Endometrium (tissue), 2 donors: ENCODE results near the gene DNAH2.
A peak's percentile ranks its signal among the peaks of the same experiment; 100 is the strongest.

Experiments used
- FAIRE-seq: peaks from 2 replicates; lab custom pipeline; 2012; peaks lifted over from hg19 to GRCh38; lab: Jason Lieb, UNC
- donor health status: control.
- donor health status: control.

The DNAH2 gene

DNA sequence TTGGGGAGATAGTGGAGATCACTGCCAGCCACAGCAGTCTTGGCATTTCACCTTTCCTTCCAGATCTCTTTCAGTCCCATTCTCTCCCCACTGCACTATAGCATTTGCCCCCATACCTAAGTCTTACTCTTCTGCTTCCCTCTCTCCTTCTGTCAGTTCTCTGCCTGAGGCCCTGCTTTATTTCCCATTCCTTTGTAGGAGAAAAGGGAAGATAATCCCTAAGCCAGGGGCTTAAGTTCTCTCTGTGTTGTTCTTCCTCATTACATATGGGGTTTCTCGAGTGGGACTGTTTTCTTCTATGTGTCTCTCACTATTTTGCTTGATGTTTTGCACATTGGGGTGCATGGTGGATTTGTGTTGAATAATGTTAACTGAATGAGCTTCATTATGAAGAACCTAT lies 122.9 kb downstream of the DNAH2 start:
- no peak for FAIRE-seq

DNA sequence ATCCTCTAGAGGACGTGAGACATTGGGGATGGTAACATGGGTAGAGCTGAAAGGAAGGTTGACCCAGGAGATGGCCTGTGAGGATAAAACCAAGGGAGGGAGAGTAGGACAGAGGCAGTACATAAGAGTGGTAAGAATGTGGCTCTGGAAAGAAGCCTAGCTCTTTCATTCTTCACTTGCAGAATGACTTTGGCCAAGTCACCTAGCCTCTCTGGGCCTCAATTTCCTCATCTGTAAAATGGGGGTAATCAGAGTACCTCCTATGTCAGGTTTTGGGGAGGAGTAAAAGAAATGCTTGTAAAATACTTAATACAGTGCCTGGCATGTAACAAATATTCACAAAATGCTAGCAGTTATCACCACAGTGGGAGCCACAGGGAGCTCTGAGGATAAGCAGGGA lies 123.3 kb downstream of the DNAH2 start:
- no peak for FAIRE-seq

DNA sequence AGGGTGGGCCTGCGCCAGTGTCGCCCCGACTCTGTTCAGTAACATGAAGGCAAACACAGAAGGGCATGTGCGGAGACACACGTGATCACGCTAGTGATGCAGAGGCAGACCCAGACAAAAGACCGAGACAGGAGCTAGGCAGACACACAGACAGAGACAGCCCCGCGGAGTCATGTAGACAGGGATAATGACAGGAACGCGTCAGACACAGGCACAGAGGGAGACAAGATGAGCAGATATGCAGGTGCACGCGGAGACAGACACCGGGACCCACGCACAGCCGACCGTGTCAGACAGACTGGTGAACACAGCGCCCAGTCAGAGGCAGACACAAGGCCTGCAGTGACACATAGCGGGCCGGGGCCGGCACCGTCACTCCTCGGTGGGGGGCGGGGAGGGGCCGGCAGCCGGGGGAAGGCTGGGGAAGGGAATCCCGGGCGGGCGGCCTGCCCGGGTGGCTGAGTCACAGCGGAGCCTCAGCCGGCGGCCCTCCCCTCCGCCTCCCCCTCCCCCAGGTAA lies 123.9 kb downstream of the DNAH2 start:
- FAIRE-seq = no peak

DNA sequence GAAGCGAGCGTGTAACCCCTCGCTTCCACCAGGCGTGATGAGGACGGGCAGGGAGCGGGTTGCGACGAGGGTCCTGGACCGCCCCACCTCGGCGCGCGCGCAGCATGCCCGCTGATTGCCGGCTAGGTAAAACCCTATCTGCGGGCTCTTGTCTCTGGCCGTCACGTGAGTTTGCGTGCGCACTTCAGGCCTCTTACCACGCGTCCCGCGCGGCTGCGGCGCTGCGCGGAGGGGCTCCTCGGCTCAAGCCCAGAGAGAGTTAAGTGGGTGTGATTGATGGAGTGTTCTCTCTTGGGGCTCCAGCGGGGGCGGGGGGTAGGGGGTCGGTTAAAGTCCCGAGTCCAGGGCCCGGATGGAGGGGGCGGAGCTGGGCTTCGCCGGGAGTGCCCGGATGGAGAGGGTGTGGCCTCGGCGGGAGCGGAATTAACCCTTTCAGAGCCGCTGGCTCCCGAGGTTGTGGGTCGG lies 124.4 kb downstream of the DNAH2 start:
- FAIRE-seq = no peak

DNA sequence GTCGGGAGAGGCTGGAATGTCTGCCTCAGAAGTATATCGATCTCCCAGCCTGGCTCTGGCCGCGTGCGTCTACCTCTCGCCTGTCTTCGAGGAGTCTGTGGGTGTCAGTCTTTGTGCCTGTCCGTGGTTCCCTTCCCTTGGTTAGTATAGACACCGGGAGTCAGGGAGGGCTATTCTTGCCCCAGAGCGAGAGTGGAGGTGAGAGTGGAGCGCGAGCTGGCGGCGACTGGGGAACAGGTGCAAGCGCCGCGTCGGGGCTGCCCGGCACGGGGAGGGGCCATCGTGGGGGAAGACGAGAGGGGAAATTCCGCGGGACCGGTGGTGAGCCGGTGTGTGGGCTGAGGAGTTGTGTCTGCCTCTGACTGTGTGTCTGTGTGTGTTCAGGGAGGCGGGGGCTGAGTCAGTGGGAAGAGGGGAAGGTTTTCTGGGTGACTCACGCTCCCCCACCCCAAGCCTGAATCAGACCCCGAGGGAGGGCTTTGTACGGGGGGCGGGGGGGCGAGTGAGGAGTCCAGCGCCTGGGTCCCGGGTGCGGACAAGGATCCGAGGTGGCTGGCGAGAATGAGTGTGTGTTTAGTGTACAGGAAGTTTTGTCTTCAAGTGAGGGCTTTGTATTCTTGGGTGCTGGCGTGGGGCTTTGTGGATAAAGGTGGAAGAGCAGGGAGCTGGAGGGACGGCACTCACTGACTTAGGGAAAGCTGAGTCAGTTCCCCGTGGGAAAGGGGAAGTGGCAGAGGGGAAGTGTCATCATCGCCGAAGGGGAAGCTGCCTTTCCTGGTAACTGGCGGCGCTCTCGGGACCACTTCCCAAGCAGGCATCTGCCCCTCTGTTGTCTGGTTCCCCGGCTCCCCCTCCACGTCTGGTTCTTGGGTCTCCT lies 125.1 kb downstream of the DNAH2 start:
- no peak for FAIRE-seq

DNA sequence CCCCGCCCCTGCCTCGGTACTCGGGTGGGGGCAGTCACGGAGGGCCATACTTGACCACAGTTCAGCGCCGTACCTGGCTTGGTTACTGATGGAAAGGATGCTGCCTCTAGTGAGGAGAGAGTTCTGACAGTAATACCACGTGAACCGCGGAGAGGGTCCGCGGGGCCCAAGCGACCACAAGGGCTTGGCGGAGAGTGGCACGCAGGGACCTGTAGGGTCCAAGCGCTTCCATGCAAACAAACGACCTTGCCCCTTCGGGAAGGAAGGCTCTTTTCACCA lies 125.7 kb downstream of the DNAH2 start:
- FAIRE-seq = no peak

DNA sequence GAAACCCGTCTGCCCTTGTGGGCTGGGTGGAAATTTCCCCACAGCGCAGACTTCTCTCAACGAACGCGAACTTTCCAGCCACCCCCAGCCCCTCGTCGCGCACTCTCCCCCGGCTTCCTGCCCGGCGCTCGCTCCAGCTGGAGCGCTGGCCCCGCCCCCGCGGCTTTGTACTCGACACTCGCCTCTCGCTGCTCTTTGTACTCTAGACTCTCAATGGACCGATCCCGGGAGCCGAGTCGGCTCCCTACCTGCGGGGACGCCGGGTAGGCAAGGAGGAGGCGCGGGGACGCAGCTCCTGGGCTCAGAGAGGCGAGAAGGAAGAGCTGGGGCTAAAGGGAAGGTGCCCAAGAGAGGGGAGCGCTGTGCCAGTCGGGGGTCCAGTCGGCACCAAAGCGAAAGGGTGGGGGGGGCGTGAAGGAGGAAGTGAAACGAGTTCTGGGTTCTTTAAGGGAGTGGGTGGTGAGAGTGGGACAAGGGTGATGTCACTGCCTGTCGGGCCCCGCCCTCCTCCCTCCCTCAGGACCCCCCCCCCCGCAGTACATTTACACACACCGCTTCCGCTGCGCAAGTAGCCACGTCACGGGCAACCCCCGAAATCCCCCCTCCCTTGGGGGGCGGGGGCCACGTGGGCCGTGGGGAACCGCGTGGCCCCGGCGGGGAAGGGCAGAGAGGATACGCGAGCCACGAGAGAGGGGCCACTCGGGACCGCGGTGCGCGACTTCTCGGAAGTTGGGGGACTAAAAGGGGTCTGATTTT lies 126.2 kb downstream of the DNAH2 start:
- no peak for FAIRE-seq

DNA sequence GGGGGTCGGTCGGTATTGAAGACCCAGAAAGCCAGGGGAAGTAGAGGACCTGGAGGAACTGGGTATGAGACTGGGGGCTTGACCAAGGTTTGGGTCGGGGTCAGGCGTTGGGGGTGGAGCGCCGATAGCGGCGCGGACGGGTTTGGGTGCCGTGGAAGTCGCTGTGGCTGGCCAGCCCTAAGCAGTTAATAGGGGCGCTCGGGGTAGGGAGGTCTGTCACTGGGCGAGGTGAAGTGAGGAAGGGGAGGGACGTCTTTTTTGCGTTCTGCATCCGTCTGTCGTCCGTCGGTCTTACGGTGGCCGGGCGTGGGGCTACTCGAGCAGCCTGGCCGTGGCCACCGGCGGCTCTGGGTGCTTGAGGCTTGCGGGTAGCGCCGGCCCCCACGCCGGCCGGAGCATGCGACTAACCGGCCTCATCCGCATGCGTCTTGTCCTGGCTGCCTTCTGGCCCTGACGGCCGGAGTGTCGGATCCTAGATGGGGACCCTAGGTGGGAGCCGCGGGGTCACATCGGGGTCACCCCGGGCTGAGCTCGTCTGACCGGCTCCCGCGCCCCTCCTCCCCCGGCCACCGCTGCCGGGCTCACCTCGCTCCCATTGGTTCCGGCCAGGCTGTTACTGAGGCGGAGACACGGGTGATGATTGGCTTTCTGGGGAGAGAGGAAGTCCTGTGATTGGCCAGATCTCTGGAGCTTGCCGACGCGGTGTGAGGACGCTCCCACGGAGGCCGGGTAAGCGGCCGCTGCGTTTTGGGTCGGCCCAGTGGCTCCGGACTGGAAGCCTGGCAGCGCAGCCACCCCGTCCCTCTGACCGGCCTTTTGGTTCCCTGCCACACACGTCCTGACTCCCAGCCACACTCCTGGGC lies 127.0 kb downstream of the DNAH2 start:
- peak; percentile 88 for FAIRE-seq

DNA sequence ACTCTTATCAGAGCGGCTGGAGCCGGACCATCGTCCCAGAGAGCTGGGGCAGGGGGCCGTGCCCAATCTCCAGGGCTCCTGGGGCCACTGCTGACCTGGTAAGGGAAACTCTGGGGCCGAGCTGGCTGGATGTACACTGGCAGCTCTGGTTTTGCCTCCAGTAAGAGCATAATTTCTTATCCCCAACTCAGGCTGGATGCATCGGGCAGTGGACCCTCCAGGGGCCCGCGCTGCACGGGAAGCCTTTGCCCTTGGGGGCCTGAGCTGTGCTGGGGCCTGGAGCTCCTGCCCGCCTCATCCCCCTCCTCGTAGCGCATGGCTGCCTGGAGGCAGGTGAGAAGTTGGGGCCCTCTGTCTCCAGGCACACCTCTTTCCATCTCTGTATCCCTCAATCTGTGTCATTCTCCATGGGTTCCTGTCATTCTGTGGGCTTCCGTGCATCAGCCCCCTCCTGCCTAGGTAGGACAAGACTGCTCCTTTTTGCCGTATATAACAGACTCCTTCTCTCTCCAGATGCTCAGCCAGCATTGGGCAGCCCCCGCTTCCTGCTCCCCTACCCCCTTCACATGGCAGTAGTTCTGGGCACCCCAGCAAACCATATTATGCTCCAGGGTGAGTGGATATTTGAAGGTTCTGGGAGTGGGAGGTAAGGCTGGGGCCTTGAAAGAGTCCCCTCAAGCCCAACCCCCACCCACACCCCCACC lies 128.0 kb downstream of the DNAH2 start:
- no peak for FAIRE-seq

DNA sequence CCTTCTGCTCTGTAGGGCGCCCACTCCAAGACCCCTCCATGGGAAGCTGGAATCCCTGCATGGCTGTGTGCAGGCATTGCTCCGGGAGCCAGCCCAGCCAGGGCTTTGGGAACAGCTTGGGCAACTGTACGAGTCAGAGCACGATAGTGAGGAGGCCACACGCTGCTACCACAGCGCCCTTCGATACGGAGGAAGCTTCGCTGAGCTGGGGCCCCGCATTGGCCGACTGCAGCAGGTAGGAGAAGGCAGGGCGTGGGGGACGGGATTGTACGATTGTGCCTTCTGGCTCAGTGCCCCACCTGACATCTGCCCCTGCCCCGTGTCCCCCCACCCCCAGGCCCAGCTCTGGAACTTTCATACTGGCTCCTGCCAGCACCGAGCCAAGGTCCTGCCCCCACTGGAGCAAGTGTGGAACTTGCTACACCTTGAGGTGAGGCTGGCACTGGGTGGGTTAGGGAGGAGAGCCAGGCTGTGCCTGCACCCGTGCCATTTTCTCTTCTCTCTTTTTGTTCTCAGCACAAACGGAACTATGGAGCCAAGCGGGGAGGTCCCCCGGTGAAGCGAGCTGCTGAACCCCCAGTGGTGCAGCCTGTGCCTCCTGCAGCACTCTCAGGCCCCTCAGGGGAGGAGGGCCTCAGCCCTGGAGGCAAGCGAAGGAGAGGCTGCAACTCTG lies 128.7 kb downstream of the DNAH2 start:
- FAIRE-seq = no peak

DNA sequence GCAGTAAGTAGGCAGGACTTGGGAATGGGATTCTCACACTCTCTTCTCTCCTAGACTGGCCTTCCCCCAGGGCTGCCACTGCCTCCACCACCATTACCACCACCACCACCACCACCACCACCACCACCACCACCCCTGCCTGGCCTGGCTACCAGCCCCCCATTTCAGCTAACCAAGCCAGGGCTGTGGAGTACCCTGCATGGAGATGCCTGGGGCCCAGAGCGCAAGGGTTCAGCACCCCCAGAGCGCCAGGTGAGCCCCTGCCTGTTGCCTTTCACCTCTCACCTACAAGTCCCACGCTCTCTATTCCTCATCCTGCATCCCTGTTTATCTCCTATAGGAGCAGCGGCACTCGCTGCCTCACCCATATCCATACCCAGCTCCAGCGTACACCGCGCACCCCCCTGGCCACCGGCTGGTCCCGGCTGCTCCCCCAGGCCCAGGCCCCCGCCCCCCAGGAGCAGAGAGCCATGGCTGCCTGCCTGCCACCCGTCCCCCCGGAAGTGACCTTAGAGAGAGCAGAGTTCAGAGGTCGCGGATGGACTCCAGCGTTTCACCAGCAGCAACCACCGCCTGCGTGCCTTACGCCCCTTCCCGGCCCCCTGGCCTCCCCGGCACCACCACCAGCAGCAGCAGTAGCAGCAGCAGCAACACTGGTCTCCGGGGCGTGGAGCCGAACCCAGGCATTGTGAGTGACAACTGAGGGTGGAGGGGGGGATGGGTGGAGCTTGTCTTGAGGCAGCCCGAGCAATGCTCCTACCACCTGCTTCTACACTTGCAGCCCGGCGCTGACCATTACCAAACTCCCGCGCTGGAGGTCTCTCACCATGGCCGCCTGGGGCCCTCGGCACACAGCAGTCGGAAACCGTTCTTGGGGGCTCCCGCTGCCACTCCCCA lies 129.5 kb downstream of the DNAH2 start:
- no peak for FAIRE-seq

DNA sequence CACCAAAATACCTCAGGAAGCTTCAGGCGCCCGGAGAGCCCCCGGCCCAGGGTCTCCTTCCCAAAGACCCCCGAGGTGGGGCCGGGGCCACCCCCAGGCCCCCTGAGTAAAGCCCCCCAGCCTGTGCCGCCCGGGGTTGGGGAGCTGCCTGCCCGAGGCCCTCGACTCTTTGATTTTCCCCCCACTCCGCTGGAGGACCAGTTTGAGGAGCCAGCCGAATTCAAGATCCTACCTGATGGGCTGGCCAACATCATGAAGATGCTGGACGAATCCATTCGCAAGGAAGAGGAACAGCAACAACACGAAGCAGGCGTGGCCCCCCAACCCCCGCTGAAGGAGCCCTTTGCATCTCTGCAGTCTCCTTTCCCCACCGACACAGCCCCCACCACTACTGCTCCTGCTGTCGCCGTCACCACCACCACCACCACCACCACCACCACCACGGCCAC lies 130.6 kb downstream of the DNAH2 start:
- no peak for FAIRE-seq

DNA sequence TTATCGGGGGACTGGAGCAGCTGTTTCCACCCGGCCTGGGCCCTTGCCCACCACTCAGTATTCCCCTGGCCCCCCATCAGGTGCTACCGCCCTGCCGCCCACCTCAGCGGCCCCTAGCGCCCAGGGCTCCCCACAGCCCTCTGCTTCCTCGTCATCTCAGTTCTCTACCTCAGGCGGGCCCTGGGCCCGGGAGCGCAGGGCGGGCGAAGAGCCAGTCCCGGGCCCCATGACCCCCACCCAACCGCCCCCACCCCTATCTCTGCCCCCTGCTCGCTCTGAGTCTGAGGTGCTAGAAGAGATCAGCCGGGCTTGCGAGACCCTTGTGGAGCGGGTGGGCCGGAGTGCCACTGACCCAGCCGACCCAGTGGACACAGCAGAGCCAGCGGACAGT lies 131.2 kb downstream of the DNAH2 start:
- no peak for FAIRE-seq

DNA sequence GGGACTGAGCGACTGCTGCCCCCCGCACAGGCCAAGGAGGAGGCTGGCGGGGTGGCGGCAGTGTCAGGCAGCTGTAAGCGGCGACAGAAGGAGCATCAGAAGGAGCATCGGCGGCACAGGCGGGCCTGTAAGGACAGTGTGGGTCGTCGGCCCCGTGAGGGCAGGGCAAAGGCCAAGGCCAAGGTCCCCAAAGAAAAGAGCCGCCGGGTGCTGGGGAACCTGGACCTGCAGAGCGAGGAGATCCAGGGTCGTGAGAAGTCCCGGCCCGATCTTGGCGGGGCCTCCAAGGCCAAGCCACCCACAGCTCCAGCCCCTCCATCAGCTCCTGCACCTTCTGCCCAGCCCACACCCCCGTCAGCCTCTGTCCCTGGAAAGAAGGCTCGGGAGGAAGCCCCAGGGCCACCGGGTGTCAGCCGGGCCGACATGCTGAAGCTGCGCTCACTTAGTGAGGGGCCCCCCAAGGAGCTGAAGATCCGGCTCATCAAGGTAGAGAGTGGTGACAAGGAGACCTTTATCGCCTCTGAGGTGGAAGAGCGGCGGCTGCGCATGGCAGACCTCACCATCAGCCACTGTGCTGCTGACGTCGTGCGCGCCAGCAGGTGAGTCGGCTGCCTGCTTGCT lies 131.7 kb downstream of the DNAH2 start:
- FAIRE-seq = no peak

DNA sequence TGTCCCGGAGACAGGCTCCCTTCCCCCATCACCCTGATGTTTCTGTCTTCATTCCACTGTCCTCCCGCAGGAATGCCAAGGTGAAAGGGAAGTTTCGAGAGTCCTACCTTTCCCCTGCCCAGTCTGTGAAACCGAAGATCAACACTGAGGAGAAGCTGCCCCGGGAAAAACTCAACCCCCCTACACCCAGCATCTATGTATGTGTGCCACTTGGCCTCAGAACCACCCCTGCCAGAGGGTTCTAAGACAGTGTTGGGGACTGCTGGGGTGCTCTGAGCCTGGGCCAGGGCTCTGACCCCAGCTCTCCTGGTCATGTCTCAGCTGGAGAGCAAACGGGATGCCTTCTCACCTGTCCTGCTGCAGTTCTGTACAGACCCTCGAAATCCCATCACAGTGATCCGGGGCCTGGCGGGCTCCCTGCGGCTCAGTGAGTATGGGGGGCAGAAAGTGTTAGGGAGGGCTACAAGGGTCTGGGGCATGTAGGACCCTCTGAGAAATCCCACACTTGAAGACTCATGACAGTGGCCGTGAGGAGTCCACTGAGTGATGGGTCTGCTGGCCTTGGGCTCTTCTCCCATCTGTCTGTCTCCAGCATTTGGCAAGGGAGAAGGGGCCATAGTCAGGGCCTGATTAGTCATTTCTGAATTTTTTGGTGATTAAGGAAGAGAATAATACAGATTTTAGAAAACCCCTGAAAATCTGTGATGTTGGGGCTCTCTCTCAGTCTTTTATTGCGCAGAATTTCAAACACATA lies 132.4 kb downstream of the DNAH2 start:
- FAIRE-seq = no peak

DNA sequence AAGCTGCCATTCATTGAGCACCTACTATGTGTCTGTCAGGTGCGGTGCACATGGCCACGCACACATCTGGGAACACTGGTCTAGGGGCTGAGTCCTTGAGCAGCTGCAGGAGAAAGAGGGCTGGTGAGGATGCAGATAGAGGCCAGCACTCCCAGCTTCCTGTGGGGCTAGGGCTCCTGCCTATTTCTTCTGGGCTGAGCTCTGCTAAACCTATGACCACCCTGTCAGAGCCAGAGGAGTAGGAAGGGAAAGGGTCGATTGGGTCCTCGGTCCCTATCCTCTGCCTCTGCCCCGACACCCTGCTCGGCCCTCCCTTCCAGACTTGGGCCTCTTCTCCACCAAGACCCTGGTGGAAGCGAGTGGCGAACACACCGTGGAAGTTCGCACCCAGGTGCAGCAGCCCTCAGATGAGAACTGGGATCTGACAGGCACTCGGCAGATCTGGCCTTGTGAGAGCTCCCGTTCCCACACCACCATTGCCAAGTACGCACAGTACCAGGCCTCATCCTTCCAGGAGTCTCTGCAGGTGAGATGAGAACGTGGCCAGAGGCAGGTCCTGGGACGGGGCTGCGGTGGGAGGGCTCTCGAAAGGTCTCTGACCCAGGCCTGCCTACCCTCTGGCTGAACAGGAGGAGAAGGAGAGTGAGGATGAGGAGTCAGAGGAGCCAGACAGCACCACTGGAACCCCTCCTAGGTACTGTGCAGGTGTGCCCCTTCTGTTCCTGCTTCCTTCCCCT lies 133.3 kb downstream of the DNAH2 start:
- no peak for FAIRE-seq

DNA sequence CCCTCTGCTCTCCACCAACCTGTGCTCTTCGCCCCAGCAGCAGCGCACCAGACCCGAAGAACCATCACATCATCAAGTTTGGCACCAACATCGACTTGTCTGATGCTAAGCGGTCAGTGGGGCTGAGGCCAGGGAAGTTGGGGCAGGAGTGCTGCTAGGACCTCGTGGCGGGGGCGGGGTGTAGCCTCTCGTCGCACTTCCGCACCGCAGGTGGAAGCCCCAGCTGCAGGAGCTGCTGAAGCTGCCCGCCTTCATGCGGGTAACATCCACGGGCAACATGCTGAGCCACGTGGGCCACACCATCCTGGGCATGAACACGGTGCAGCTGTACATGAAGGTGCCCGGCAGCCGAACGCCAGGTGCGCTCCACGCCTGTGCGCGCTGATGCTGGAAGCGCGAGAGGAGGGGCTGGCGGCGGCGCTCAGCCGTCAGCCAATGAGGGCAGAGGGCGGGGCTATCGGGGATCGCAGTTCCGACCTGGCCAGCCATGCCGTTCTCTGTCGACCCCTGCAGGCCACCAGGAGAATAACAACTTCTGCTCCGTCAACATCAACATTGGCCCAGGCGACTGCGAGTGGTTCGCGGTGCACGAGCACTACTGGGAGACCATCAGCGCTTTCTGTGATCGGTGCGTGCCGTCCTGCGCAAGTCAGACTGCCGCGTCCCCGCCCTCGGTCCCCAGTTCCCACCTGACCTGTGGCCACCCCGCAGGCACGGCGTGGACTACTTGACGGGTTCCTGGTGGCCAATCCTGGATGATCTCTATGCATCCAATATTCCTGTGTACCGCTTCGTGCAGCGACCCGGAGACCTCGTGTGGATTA lies 134.1 kb downstream of the DNAH2 start:
- FAIRE-seq = peak; percentile 87
